ENCODE measurements around the gene IL31RA.

DNA sequence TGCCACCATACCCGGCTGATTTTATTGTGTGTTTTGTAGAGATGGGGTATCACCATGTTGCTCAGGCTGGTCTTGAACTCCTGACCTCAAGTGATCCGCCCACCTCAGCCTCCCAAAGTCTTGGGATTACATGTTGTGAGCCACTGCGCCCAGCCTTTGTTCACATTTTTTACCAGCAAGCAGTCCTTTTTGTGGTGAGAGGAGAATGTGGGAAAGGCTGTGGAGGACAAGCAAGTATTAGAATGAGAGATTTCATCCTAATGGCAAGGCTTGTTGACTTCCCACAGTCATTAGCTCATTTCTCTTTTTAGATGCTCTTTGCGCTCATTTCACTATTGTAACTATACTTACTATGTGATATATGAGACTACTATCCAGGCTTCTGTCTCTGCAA, 6.1 kb downstream of the IL31RA start:
- TF ChIP-seq, protein P1, sequence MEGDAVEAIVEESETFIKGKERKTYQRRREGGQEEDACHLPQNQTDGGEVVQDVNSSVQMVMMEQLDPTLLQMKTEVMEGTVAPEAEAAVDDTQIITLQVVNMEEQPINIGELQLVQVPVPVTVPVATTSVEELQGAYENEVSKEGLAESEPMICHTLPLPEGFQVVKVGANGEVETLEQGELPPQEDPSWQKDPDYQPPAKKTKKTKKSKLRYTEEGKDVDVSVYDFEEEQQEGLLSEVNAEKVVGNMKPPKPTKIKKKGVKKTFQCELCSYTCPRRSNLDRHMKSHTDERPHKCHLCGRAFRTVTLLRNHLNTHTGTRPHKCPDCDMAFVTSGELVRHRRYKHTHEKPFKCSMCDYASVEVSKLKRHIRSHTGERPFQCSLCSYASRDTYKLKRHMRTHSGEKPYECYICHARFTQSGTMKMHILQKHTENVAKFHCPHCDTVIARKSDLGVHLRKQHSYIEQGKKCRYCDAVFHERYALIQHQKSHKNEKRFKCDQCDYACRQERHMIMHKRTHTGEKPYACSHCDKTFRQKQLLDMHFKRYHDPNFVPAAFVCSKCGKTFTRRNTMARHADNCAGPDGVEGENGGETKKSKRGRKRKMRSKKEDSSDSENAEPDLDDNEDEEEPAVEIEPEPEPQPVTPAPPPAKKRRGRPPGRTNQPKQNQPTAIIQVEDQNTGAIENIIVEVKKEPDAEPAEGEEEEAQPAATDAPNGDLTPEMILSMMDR (IDR thresholded peaks at IDR 0.05; ENCODE audit: low read depth, low read length, poor library complexity, severe bottlenecking) = no peak
- no peak for TF ChIP-seq EZH2phosphoT487 (IDR thresholded peaks at IDR 0.05; ENCODE audit: borderline replicate concordance, low read length)
